Superior temporal gyrus (tissue), 1 donor: ENCODE measurements around the gene SASH3.
"Not testable (repeated sequence)": the region's sequence is repeated elsewhere in the genome, so short reads cannot be mapped to it uniquely, and the experiment has no call there.

ENCODE experiments used
- DNase-seq: peaks from one replicate; pipeline ENCODE4 v3.0.0-alpha.2; 2016; ENCODE audit errors: extremely low spot score

The SASH3 gene

DNA sequence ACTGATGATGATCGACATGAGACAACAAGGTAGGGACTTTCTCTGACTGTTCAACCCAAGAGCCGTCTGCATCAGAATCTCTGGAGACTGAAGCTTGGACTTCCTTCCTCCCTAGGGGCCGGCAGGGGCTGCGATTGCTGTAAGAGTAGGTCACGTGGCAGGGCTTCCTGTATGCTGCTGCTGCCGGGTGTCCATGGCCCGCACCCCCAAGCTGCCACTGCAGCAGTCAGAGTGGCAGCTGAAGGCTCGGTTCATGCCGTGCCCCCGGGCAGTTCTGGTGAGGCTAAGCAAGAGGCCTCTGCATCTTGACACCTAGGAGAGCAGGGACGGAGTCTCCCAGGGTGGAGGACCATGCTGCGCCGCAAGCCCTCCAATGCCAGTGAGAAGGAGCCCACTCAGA, at the start of gene SASH3:
SASH3 (plus strand) TSS at position 203 of the 400 bp plus-strand sequence; CDS start at position 352, 149 bp downstream.
- no peak for DNase-seq

DNA sequence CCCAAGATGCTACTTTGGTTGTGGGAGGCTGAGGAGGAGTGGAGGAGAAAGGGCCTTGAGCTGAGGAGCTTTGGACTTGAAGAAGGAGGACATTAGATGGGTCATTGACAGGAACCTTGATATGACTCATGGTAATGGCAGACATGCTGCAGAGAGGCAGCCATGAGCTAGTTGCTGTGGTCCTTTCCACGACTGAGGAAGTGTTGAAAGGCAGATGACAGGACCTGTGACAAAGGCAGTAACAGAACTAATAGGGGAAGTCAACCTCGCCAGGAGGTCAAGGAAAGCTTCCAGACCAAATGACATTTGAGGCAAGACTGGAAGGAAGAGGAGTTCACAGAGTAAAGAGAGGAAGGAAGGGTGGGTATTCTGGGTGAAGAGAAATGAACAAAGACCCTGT, 48.5 kb upstream of the SASH3 start:
- DNase-seq: no peak

GRCh38 chrX:129732857-129733256, 46.9 kb upstream of the SASH3 start:
- no peak for DNase-seq

GRCh38 chrX:129733335-129733734, 46.4 kb upstream of the SASH3 start:
- DNase-seq: no peak

DNA sequence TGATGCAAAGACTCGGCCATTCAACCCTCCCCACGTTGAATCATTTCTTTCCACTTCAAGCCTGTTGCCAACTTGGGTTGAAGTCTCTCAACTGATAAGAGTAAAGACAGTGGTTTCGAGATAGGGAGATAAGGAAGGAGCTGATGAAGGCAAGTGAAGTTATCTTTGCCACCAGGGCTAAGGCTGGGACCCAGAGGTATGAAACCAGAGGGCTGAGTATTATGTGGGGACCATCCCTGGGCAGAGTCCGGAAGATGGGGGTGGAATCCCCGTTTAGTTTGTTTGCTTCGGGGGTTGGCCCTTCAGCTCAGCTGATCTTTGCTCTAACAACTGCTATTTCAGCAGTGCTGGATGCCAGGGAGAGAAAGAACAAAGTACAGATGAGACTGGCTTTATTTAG, 43.3 kb upstream of the SASH3 start:
- DNase-seq: no peak

GRCh38 chrX:129737916-129738315, 41.8 kb upstream of the SASH3 start:
- DNase-seq: no peak

GRCh38 chrX:129738466-129739308, 41.1 kb upstream of the SASH3 start, which contains the start of gene XPNPEP2:
TSS of gene XPNPEP2 (plus strand) at chrX:129738979. CDS start at chrX:129739214, 235 bp downstream.
- DNase-seq: no peak

DNA sequence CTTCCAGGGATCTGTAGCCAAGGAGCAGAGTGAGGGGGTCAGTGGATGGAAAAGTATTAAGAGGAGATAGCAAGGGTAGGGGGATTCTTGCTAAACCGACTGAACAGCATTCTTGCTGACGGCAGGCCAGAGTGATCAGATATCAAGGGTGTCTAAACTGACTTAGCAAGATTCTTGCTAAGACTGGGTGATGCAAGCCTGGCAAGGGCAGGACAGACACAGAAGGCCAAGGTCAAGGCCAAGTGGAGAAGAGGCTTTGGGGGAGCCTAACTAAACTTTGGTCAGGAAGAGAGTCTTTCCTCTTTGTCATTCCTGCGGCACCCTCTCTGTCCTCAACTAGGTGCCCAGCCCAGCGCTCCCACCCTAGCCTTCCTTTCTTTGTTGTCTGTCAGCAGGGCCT, 40.2 kb upstream of the SASH3 start:
- DNase-seq: no peak

DNA sequence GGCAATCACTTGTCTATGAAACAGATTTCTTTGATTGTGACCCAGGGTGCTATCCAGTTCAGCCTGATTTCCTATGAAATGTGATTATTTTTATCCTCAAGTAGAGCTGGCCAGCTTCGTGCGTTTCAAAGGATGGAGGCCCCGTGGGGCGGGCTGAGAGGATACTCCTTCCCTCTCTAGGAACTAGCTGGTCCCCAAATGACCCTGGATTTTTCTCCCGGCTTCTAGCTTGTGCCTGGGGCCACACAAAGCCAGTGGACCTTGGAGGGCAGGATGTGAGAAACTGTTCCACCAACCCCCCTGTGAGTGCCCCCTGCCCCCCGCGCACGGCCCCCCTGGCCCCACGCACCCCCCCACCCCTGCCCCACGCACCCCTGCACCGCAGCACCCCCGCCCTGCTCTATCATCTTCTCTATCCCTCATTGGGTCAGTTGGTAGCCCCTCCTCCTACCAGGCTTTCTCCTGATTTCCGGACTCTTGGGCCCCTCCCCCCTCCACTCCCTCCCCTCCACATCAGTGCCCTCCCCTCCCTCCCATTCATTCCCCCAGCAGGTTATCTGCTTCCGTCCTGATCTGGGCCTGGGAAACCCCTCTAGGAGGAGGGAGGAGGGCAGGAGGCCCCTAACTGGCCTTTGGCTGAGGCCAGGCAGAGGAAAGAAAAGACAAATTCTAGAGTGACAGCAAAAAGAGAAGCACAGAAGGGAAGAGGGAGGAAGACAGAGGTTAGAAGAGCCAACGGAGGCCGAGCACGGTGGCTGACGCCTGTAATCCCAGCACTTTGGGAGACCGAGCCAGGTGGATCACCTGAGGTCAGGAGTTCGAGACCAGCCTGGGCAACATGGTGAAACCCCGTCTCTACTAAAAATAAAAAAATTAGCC, 37.6 kb upstream of the SASH3 start:
- no peak for DNase-seq

DNA sequence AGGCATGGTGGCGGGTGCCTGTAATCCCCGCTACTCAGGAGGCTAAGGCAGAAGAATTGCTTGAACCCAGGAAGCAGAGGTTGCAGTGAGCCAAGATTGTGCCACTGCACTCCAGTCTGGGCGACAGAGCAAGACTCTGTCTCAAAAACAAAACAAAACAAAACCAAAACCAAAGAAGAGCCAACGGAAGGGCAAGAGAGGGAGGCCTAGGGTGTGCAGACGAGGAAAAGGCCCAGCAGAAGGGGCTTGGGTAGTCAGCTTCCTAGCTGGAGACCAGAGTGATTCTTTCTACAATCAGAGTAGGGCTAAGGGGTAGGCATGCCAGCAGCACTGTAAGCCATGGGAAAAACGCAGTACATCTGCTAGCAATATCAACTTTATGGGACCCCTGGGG, 37.0 kb upstream of the SASH3 start:
- DNase-seq: not testable (repeated sequence)

- DNase-seq: no peak
Observed at GRCh38 chrX:129743821-129744220, 35.9 kb upstream of the SASH3 start.

DNA sequence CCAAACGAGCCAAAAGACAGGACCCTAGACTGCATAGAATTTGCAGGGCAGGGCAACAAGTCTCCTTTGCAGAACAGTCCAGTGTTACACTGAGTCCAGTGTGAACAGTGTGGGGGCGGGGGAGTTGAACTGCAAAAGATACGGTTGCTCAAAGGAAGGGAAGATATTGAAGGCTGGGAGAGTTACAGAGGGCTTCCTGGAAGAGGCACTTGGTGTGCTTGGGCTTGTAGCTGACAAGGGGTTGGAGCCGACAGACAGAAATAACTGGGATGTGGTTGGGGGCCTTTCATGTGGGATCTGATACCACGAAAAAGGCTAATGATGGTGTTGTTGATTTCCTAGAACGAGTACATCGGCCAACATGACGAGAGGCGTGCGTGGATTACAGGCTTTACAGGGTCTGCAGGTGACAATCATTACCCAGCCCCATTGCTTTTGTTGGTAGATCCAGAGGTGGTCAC, 34.9 kb upstream of the SASH3 start:
- no peak for DNase-seq

GRCh38 chrX:129746557-129747470, 32.9 kb upstream of the SASH3 start:
- no peak for DNase-seq

GRCh38 chrX:129747533-129747932, 32.2 kb upstream of the SASH3 start:
- DNase-seq: no peak

DNA sequence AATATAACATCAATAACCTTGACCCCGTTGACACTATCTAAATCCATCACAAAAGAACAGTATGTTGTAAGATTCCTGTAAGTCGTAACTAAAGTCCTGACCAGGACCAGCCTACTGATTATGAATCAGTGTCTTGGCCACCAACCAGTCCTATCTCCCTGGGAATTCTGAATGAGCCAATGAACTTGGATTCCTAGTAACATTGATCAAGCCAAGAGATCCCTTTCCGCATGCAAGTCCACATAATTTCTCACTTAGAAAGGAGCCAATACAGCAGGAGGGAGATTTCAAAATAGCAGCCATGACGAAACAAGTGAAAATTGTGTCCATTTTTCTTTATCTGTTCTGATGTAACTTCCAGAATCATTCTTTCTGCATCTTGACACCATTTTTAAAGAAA, 31.4 kb upstream of the SASH3 start:
- no peak for DNase-seq

- DNase-seq: no peak
Observed at GRCh38 chrX:129749069-129749468, 30.7 kb upstream of the SASH3 start.

GRCh38 chrX:129750971-129751370, 28.8 kb upstream of the SASH3 start:
- no peak for DNase-seq

GRCh38 chrX:129754056-129755024, 25.4 kb upstream of the SASH3 start:
- no peak for DNase-seq

GRCh38 chrX:129755779-129756650, 23.7 kb upstream of the SASH3 start:
- no peak for DNase-seq
